Esophagus (tissue), 2 donors: ENCODE results near the gene COX20. TPM values are rescaled to one million over a fixed set of nuclear protein-coding genes. Genes with fewer than 3 reads are reported as not detected.
"Not testable (repeated sequence)": the region's sequence is repeated elsewhere in the genome, so short reads cannot be mapped to it uniquely, and the experiment has no call there.

Source experiments
- H3K27ac ChIP-seq, 2 donors: one replicate each; pipeline ENCODE4 v1.5.1; 2013; ENCODE audit warnings: low read depth in 2 of 2, mild to moderate bottlenecking in 2 of 2, inconsistent platforms in 1 of 2, low read length in 1 of 2, moderate library complexity in 1 of 2
- H3K27me3 ChIP-seq, 2 donors: one replicate each; pipeline ENCODE4 v1.6.1; 2013; ENCODE audit warnings: low read length in 2 of 2, control low read depth in 1 of 2, mild to moderate bottlenecking in 1 of 2; ENCODE audit not compliant: insufficient read depth in 2 of 2, control insufficient read depth in 1 of 2
- H3K36me3 ChIP-seq, 2 donors: one replicate each; pipeline ENCODE4 v1.6.1; 2013; ENCODE audit warnings: low read length in 1 of 2; ENCODE audit not compliant: control insufficient read depth in 2 of 2, insufficient read depth in 2 of 2
- H3K4me1 ChIP-seq, 2 donors: one replicate each; pipeline ENCODE4 v1.6.1; 2013; ENCODE audit warnings: low read length in 1 of 2; ENCODE audit not compliant: control insufficient read depth in 2 of 2, insufficient read depth in 2 of 2
- H3K4me3 ChIP-seq, 2 donors: one replicate each; pipeline ENCODE4 v1.5.1; 2013; ENCODE audit warnings: low read length in 2 of 2, mild to moderate bottlenecking in 2 of 2, low read depth in 1 of 2, moderate library complexity in 1 of 2
- H3K9me3 ChIP-seq, 2 donors: one replicate each; pipeline ENCODE4 v1.6.1; 2013; ENCODE audit warnings: mild to moderate bottlenecking in 2 of 2, low read depth in 1 of 2, low read length in 1 of 2, moderate library complexity in 1 of 2; ENCODE audit not compliant: control insufficient read depth in 2 of 2, insufficient read depth in 1 of 2
- WGBS, 2 donors: extraction: QIAGEN DNeasy Blood & Tissue Kit; methylation state at CpG; one replicate each; pipeline ENCODE4 v1.1.7; 2013; 5-methylcytosine and 5-hydroxymethylcytosine counted together
- polyA plus RNA-seq, 2 donors: library from polyadenylated mRNA; stranded (reverse); fragments of 200-250 nt; gene quantifications; one replicate each; pipeline ENCODE4 v1.2.3, GENCODE V29; 2013
- donor health status: healthy with polysubstance abuse.
- donor health status: Bipolar disorder and iron deficiency.

The COX20 gene
- polyA plus RNA-seq, 2 donors: 35.8 to 59.8 TPM

GRCh38 chr1:244820131-244820530 is 15.3 kb upstream of the COX20 start:
- 80 to 83% methylated on average over 2 of the region's 2 CpGs for WGBS, 2 donors
- H3K27ac ChIP-seq: no peak overlapping the region
- no peaks in the 10 kb centered on the region for H3K27me3 ChIP-seq
- H3K4me1 ChIP-seq: no peaks in the 10 kb centered on the region
- H3K36me3 ChIP-seq: no peaks in the 10 kb centered on the region
- H3K9me3 ChIP-seq: no peaks in the 10 kb centered on the region
- no peak overlapping the region for H3K4me3 ChIP-seq

DNA sequence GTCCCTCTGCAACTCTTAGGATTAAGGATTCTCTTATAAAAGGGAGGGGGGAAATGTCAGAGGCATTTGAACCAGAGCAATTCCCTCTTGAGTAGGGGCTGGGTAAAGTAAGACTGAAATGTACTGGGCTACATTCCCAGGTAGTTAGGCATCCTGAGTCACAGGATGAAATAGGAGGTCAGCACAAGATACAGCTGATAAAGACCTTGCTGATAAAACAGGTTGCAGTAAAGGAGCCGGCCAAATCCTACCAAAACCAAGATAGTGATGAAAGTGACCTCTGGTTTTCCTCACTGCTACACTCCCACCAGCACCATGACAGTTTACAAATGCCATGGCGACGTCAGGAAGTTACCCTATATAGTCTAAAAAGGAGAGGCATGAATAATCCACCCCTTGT is 14.3 kb upstream of the COX20 start:
- Histone ChIP-seq H3K27me3 (no peaks in the 10 kb centered on the region), H3K4me1 (no peaks in the 10 kb centered on the region), H3K9me3 (no peaks in the 10 kb centered on the region), H3K4me3 (no peak overlapping the region), H3K27ac (no peak overlapping the region), H3K36me3 (no peaks in the 10 kb centered on the region)
- 73 to 82% methylated on average over 3 of the region's 3 CpGs for WGBS, 2 donors

- Histone ChIP-seq H3K27me3 (no peaks in the 10 kb centered on the region), H3K27ac (no peak overlapping the region), H3K4me1 (no peaks in the 10 kb centered on the region), H3K36me3 (no peaks in the 10 kb centered on the region), H3K4me3 (no peak overlapping the region), H3K9me3 (no peaks in the 10 kb centered on the region)
- 91 to 93% methylated on average over 11 of the region's 11 CpGs for WGBS, 2 donors
Measured at GRCh38 chr1:244822878-244823277, 12.6 kb upstream of the COX20 start.

DNA sequence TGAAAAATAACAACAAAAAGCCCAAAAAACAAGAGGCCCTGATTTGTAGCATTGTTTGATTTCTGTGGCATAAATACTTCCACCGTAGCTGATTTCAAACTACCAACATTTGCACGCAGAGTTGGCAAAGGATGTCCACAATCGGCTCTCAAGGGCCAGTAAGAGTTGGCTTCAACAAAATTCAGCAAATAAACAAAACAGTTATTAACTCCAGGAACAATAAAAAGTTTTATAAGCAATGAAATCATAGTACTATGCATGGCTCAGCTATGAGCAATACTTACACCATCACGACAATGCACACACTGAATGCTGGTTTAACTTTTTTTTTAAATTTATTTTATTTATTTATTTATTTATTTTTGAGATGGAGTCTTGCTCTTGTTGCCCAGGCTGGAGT is 8.7 kb upstream of the COX20 start:
- Histone ChIP-seq H3K4me3 (no peak overlapping the region), H3K4me1 (no peaks in the 10 kb centered on the region), H3K9me3 (no peaks in the 10 kb centered on the region), H3K27me3 (no peaks in the 10 kb centered on the region), H3K27ac (no peak overlapping the region), H3K36me3 (no peaks in the 10 kb centered on the region)
- WGBS, 2 donors: 86 to 90% methylated on average over 4 of the region's 4 CpGs

DNA sequence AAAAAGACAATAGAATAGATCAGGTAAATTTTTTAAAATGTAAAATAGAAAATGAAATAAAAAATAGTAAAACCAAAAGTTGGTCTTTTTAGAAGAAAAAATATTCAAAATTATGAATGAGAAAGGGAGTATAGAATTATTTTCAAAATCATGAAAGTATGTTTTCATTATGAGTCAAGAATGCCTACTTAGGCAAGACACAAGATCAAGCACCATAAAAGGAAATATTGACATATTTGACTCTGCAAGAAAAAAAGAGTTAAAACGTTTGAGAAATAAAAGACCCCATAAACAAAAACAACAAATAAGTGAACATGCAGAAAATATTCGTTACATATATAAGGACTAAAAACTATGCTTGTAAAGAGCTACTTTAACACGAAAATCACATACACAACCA is 4.8 kb upstream of the COX20 start:
- no peaks in the 10 kb centered on the region for H3K4me1 ChIP-seq
- WGBS, 2 donors: 77 to 78% methylated on average over 3 of the region's 3 CpGs

GRCh38 chr1:244833260-244833659 is 2.2 kb upstream of the COX20 start:
- H3K36me3 ChIP-seq, H3K27me3 ChIP-seq, H3K9me3 ChIP-seq, H3K4me3 ChIP-seq, H3K4me1 ChIP-seq: not testable (repeated sequence)
- WGBS, 2 donors: 42 to 46% methylated on average over 8 of the region's 8 CpGs
- peak overlapping the region; percentile 29 to 71 for H3K27ac ChIP-seq

More for the DNA sequence above, 4.8 kb upstream of the COX20 start:
- Histone ChIP-seq H3K36me3 (no peaks in the 10 kb centered on the region), H3K27me3 (no peaks in the 10 kb centered on the region), H3K27ac (no peak overlapping the region), H3K9me3 (no peaks in the 10 kb centered on the region), H3K4me3 (no peak overlapping the region)

DNA sequence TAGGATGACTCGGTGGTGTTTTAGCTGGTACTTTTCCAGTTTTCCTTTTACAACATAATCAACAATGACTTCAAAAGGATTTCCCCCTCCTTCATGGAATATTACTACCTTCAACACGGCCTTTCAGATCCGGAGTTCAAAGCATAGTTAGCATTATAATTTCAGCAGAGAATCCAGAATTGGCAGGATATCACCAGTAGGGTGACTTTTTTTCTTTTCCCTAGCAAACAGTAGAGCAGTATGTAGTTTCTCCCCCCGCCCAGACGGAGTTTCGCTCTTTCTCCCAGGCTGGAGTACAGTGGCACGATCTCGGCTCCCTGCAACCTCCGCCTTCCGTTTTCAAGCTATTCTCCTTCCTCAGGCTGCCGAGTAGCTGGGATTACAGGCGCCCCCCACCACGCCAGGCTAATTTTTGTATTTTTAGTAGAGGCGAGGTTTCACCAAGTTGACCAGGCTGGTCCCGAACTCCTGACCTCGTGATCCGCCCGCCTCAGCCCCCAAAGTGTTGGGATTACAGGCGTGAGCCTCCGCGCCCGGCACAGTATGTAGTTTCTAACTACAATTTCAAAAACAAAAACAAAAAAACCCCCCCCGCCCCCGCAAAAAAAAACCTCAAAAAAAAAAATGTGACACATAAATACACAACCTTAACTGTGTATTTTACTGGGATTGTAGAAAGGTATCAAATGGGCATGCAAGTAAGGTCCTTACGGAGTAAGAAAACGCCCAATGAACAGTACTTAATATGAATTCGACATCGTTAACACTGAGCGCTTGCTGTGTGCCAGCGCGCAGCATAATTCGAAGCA is 1.5 kb upstream of the COX20 start:
- Histone ChIP-seq H3K36me3 (no peaks in the 10 kb centered on the region), H3K27me3 (no peaks in the 10 kb centered on the region), H3K27ac (peak overlapping the region; percentile 98 to 99), H3K4me3 (peak overlapping the region; percentile 80 to 83), H3K4me1 (no peaks in the 10 kb centered on the region), H3K9me3 (no peaks in the 10 kb centered on the region)
- 1% methylated on average over 32 of the region's 32 CpGs for WGBS, 2 donors

GRCh38 chr1:244834543-244835275 is 749 bp upstream of the COX20 start:
- peak overlapping the region; percentile 80 to 83 for H3K4me3 ChIP-seq
- no peaks in the 10 kb centered on the region for H3K36me3 ChIP-seq
- no peaks in the 10 kb centered on the region for H3K9me3 ChIP-seq
- no peaks in the 10 kb centered on the region for H3K4me1 ChIP-seq
- WGBS, 2 donors: 0% methylated on average over 45 to 49 of the region's 49 CpGs
- no peaks in the 10 kb centered on the region for H3K27me3 ChIP-seq
- H3K27ac ChIP-seq: peak overlapping the region; percentile 99

DNA sequence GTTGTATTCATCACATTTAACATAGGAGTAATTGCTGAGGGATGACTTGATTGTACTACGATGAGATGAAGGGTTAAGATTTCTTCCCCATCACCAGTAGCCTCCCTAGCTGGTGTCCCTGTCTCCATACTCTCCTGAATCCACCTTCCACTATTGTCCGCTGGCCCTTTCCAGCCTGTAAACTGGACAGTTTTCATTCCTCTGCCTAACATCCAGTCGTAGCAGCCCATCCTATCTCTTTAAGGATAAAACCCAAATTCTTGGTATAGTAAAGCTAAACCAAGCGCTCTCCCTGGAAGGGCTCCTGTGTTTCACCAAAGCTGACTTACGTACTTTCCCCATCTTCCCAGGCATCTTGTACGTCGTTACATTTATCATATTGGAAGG is 670 bp downstream of the COX20 start:
- Histone ChIP-seq H3K36me3 (no peaks in the 10 kb centered on the region), H3K4me3 (peak overlapping the region; percentile 80 to 83), H3K9me3 (no peaks in the 10 kb centered on the region), H3K27ac (peak overlapping the region; percentile 82 to 99), H3K4me1 (no peaks in the 10 kb centered on the region), H3K27me3 (no peaks in the 10 kb centered on the region)
- WGBS, 2 donors: 0 to 1% methylated on average over 7 of the region's 7 CpGs
